H54 (cell line): ENCODE data around the gene GIMD1.
"Not testable (repeated sequence)": the region's sequence is repeated elsewhere in the genome, so short reads cannot be mapped to it uniquely, and the experiment has no call there.

ENCODE experiments used
- DNase-seq: peaks from one replicate; pipeline ENCODE4 v3.0.0; 2011; ENCODE audit warnings: low spot score, mixed read lengths; ENCODE audit not compliant: insufficient read length
- FAIRE-seq: peaks from 3 replicates; lab custom pipeline; 2011; peaks lifted over from hg19 to GRCh38; lab: Jason Lieb, UNC
- POLR2A ChIP-seq: IDR thresholded peaks from 2 replicates; pipeline ENCODE4 v1.6.1; 2011; ENCODE audit warnings: low read depth, mild to moderate bottlenecking, low read length

The GIMD1 gene

DNA sequence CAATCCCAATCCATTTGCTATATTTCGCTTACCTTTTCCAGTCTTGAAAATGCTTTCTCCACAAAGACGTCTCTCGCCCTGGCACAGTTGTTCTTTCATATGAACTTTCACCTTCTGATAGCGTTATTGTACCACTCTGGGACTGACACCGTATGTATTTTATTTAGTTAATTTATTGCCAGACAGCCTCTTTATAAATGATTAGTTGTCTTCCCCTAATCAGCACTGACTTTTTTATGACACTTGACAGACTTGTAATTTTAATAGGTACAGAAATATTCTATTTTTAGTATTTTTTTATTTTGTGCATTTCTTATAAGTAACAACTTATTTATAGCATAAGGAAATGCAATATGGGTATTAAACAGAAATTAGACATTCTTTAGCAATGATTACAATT, at the start of gene GIMD1:
Gene GIMD1, minus strand, starts transcription at position 101 of the 400 bp plus-strand sequence. CDS start 1,343 bp downstream, outside the sequence.
- no peak for TF ChIP-seq POLR2A
- FAIRE-seq (no peak), DNase-seq (no peak)

- DNase-seq (no peak), FAIRE-seq (no peak)
- TF ChIP-seq POLR2A = no peak
Measured at GRCh38 chr4:106414366-106414765, 45.8 kb upstream of the GIMD1 start.

- no peak for DNase-seq
- FAIRE-seq = peak; percentile 48
Measured at GRCh38 chr4:106409901-106410889, 41.6 kb upstream of the GIMD1 start.

DNA sequence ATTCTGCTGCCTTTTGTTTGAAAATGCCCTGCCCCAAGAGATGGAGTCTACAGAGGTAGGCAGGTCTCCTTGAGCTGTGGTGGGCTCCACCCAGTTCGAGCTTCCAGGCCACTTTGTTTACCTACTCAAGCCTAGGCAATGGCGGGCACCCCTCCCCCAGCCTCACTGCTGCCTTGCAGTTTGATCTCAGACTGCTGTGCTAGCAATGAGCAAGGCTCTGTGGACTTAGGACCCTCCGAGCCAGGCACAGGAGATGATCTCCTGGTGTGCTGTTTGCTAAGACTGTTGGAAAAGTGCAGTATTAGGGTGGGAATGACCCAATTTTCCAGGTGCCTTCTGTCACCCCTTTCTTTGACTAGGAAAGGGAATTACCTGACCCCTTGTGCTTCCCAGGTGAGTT, 39.4 kb upstream of the GIMD1 start:
- DNase-seq, FAIRE-seq: not testable (repeated sequence)

More at GRCh38 chr4:106409901-106410889, 41.6 kb upstream of the GIMD1 start:
- no peak for TF ChIP-seq POLR2A

GRCh38 chr4:106401157-106401556, 32.6 kb upstream of the GIMD1 start:
- no peak for DNase-seq
- FAIRE-seq = no peak
- no peak for TF ChIP-seq POLR2A

DNA sequence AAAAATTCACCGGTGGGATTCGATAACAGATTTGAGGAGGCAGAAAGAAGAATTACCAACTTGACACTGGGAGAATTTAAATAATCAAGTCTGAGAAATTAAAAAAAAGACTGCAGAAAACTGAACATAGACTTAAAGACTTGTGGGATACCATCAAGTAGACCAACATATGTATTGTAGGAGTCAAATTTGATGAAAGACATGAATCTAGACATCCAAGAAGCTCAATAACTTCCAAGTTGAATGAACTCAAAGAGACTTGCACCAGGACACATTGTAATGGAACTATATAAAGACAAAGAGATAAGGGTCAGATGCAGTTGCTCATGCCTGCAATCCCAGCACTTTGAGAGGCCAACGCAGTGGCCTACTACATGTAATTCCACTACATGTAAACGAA, 30.3 kb upstream of the GIMD1 start:
- not testable (repeated sequence) for DNase-seq, FAIRE-seq

- no peak for TF ChIP-seq POLR2A
- no peak for FAIRE-seq
- no peak for DNase-seq
Measured at GRCh38 chr4:106395582-106395981, 27.0 kb upstream of the GIMD1 start.

GRCh38 chr4:106385853-106386393, 17.3 kb upstream of the GIMD1 start:
- no peak for TF ChIP-seq POLR2A
- FAIRE-seq (no peak), DNase-seq (no peak)

DNA sequence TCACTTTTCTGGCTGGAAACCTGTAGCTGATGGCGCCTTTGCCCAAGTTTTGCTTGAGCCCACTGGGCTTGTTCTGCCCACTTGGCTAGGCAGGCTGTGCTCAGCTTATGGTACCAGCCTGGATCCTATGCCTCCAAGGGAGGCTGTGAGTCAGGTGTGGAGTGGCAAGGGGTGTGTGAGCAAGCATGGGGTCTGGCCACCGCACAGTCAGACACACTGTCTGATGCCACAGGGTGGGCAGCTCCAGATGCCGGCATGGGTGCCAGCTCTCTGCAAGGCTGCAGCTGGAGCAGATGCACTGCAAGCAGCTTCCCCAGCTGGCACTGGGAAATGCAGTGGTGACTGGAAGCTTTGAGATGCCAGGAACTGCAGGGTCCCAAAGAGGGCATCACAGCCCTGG, 16.3 kb upstream of the GIMD1 start:
- FAIRE-seq = no peak
- no peak for DNase-seq
- TF ChIP-seq POLR2A = no peak

- DNase-seq (no peak), FAIRE-seq (no peak)
- TF ChIP-seq POLR2A = no peak
Measured at GRCh38 chr4:106380179-106380578, 11.6 kb upstream of the GIMD1 start.

DNA sequence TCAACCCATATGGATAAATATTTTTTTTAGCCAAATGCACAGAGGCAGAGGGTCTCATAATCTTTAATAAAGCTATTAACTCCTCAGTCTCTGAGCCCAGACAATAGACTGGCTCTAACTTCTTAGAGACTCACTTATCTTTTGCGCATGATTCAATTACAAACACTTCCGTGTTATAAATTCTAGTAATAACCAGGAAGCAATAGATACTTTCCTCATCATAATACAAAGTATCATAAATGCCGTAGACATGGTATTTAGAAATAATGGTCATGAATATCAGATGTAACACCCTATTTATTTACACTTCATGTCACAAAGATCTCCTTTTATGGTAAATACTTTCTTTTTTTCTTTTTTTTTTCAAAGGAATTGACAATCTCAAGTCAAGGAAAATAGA, 4.4 kb upstream of the GIMD1 start:
- DNase-seq (no peak), FAIRE-seq (no peak)
- no peak for TF ChIP-seq POLR2A

DNA sequence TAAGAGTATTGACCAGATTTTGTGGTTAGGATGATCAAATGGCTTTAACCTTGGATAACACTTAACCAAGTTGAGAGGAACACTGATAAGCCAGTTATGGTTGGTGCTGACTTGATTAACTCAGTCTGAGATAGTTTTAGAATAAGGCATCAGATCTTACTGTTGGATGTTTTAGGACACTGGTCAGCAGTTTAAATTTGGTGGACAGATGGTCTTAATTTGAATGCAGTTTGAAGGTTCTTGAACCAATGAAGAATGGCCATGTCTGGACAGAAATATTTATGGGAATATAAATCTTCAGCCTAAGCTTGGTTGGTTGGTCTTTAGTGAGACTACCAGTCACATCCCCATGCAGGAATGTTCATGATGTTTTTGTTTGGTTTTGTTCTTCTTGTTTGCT, 2.6 kb upstream of the GIMD1 start:
- DNase-seq (no peak), FAIRE-seq (no peak)
- no peak for TF ChIP-seq POLR2A

- TF ChIP-seq POLR2A = no peak
- no peak for DNase-seq
- no peak for FAIRE-seq
Measured at GRCh38 chr4:106370214-106370613, 1.6 kb upstream of the GIMD1 start.

DNA sequence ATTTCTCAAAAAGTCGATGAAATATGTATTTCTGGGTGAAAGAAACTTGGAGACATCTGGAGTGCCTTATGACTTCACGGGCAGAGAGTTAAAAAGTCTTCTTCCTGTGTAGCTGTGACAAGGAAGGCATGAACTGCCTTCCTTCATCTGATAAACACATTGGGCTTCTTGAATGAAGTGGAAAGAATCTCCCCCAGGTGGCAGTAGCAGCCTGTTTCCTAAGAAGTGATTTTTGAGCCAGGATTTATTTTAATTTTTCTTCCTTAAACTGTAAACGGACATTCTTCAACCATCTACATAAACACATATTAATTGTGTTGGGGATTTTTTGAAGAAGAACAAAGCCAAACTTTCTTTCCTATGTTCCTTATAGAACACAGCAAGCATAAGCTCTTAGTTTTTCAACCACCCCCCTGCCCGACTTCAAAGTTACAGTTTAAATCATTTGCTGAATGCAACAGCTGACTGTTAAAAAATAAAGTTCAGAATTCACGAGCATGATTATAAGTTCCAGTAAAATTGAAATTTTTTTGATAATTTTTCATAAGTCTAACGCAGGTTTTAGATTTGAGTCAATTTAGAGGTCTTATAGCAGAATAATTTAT, 980 bp upstream of the GIMD1 start:
- DNase-seq (no peak), FAIRE-seq (peak; percentile 85)
- TF ChIP-seq POLR2A = no peak

- DNase-seq (no peak), FAIRE-seq (no peak)
- TF ChIP-seq POLR2A = no peak
Measured at GRCh38 chr4:106367072-106367471, 1.5 kb downstream of the GIMD1 start.
